GM12878 (cell line): ENCODE measurements around the gene TOPBP1. TPM values are rescaled to one million over a fixed set of nuclear protein-coding genes. Genes with fewer than 3 reads are reported as not detected.

Experiments
- ATAC-seq: fragments of 200-7000 bp; cut with Tn5 transposase; 3 replicates; pipeline ENCODE4 v1.9.1; 2020; ENCODE audit warnings: mild to moderate bottlenecking, moderate library complexity
- BruUV-seq: library from RNA; stranded (reverse); fragments of 400-500 nt; replicated peaks from 2 replicates; lab custom pipeline; 2021; lab: Mats Ljungman, UMichigan
- CTCF ChIA-PET: fragments of 300-600 bp; sonication (Branson Sonifier 250); formaldehyde crosslinking; extraction: SDS; loops from one replicate; lab custom pipeline; 2021; ENCODE audit warnings: inconsistent platforms; lab: Yijun Ruan, JAX
- POLR2A ChIA-PET: fragments of 350-600 bp; formaldehyde crosslinking; extraction: SDS; loops from one replicate; lab custom pipeline; 2021; ENCODE audit warnings: inconsistent platforms; lab: Charles Lee
- RAD21 ChIA-PET: fragments of 300-600 bp; sonication (Branson Sonifier 250); formaldehyde crosslinking; loops from one replicate; lab custom pipeline; 2023; ENCODE audit warnings: antibody characterized with exemption; ENCODE audit not compliant: unreplicated experiment; lab: Charles Lee
- SMC1A ChIA-PET: fragments of 300-600 bp; sonication (Branson Sonifier 250); formaldehyde crosslinking; loops from one replicate; lab custom pipeline; 2023; ENCODE audit not compliant: unreplicated experiment, uncharacterized antibody; lab: Charles Lee
- DNase-seq: peaks from one replicate; pipeline ENCODE4 v3.0.0-alpha.2; 2011; ENCODE audit warnings: low read depth, low spot score
- FAIRE-seq: peaks from 3 replicates; lab custom pipeline; 2011; peaks lifted over from hg19 to GRCh38; lab: Jason Lieb, UNC
- H2AFZ ChIP-seq: 2 replicates; pipeline ENCODE4 v1.6.0; 2011; ENCODE audit warnings: low read depth, low read length, control low read depth; ENCODE audit not compliant: control insufficient read depth
- H3K27ac ChIP-seq: 2 replicates; pipeline ENCODE4 v1.5.1; 2011; ENCODE audit warnings: control low read depth; ENCODE audit not compliant: control insufficient read depth, insufficient read depth
- H3K27me3 ChIP-seq, 2 experiments: replicated peaks in 1 of 2; 2 replicates each; pipeline versions ENCODE4 v1.6.0 to v1.6.1; 2011; ENCODE audit warnings: low read length in 1 of 2; ENCODE audit not compliant: control insufficient read depth in 2 of 2, insufficient read depth in 2 of 2
- H3K36me3 ChIP-seq, 2 experiments: 2 replicates each; pipeline ENCODE4 v1.5.1; 2011; ENCODE audit warnings: low read length in 1 of 2; ENCODE audit not compliant: control insufficient read depth in 2 of 2, insufficient read depth in 2 of 2
- H3K4me1 ChIP-seq: 2 replicates; pipeline ENCODE4 v1.6.1; 2011; ENCODE audit warnings: mild to moderate bottlenecking, low read length, moderate library complexity, mixed read lengths; ENCODE audit not compliant: control insufficient read depth, insufficient read depth
- H3K4me2 ChIP-seq: 2 replicates; pipeline ENCODE4 v1.6.0; 2011; ENCODE audit warnings: control low read depth; ENCODE audit not compliant: control insufficient read depth, insufficient read depth
- H3K4me3 ChIP-seq: fragments of 200-600 bp; sonication (generic); 2 replicates; pipeline ENCODE4 v1.5.1; 2016
- H3K79me2 ChIP-seq: 2 replicates; pipeline ENCODE4 v1.6.0; 2011; ENCODE audit warnings: low read length; ENCODE audit not compliant: control insufficient read depth, insufficient read depth
- H3K9ac ChIP-seq: 2 replicates; pipeline ENCODE4 v1.8.0; 2011; ENCODE audit warnings: low read length, control low read depth, mixed read lengths; ENCODE audit not compliant: control insufficient read depth, insufficient read depth
- H3K9me3 ChIP-seq: replicated peaks from 3 replicates; pipeline ENCODE4 v1.5.1; 2011; ENCODE audit warnings: mild to moderate bottlenecking, low read length; ENCODE audit not compliant: control insufficient read depth, insufficient read depth
- H4K20me1 ChIP-seq: 2 replicates; pipeline ENCODE4 v1.6.0; 2011; ENCODE audit not compliant: control insufficient read depth, insufficient read depth
- BACH1 ChIP-seq: fragments of 450-650 bp; IDR thresholded peaks from 2 replicates; pipeline ENCODE4 v1.6.1; 2017; ENCODE audit warnings: mild to moderate bottlenecking, borderline replicate concordance
- CBX5 ChIP-seq: sonication (generic); IDR thresholded peaks from 2 replicates; pipeline ENCODE4 v1.6.1; 2016; ENCODE audit warnings: low read depth, moderate library complexity, mild to moderate bottlenecking, inconsistent platforms
- CREB1 ChIP-seq: IDR thresholded peaks from 2 replicates; pipeline ENCODE4 v1.6.1; 2012; ENCODE audit warnings: low read depth, mild to moderate bottlenecking, inconsistent platforms
- IRF3 ChIP-seq: fragments of 450-650 bp; IDR thresholded peaks from 2 replicates; pipeline ENCODE4 v1.6.1; 2014; ENCODE audit warnings: mild to moderate bottlenecking
- MYB ChIP-seq: fragments of 150-350 bp; IDR thresholded peaks from 2 replicates; pipeline ENCODE4 v1.6.1; 2014; ENCODE audit warnings: mild to moderate bottlenecking, low read depth, low read length, borderline replicate concordance
- PKNOX1 ChIP-seq: fragments of 450-650 bp; IDR thresholded peaks from 2 replicates; pipeline ENCODE4 v1.6.1; 2016; ENCODE audit warnings: mild to moderate bottlenecking
- POU2F2 ChIP-seq: IDR thresholded peaks from 3 replicates; pipeline ENCODE4 v1.6.1; 2011; ENCODE audit warnings: low read depth, mild to moderate bottlenecking, low read length, borderline replicate concordance
- RAD21 ChIP-seq: IDR thresholded peaks from 2 replicates; pipeline ENCODE4 v1.6.1; 2011; ENCODE audit warnings: mild to moderate bottlenecking, low read depth, low read length, moderate library complexity; ENCODE audit not compliant: insufficient read depth
- RAD51 ChIP-seq: fragments of 450-650 bp; IDR thresholded peaks from 2 replicates; pipeline ENCODE4 v1.6.1; 2016; ENCODE audit warnings: moderate library complexity, mild to moderate bottlenecking, inconsistent platforms
- TCF7 ChIP-seq: IDR thresholded peaks from 2 replicates; pipeline ENCODE4 v1.6.1; 2014; ENCODE audit warnings: antibody characterized with exemption, borderline replicate concordance
- YBX1 ChIP-seq: fragments of 450-650 bp; IDR thresholded peaks from 2 replicates; pipeline ENCODE4 v1.6.1; 2016; ENCODE audit warnings: antibody characterized with exemption
- YY1 ChIP-seq: IDR thresholded peaks from 2 replicates; pipeline ENCODE4 v1.6.1; 2011; ENCODE audit warnings: low read depth, mild to moderate bottlenecking, low read length
- ZNF274 ChIP-seq: IDR thresholded peaks from one replicate; pipeline ENCODE4 v1.8.0; 2011; ENCODE audit not compliant: insufficient read length, insufficient read depth
- WGBS: methylation state at CpG from one replicate; pipeline ENCODE4 v1.1.6; 2016; ENCODE audit warnings: low lambda C conversion rate; ENCODE audit not compliant: insufficient replicate concordance, insufficient coverage; ENCODE audit errors: missing lambda C conversion rate; 5-methylcytosine and 5-hydroxymethylcytosine counted together
- in situ Hi-C: fragments of 300-500 bp; cut with MboI; formaldehyde crosslinking; loops from 9 replicates; pipeline ENCODE4 v1.14.3; 2018; ENCODE audit warnings: mixed read lengths
- intact Hi-C: fragments of 100-400 bp; cut with micrococcal nuclease; formaldehyde crosslinking; loops from one replicate; pipeline ENCODE4 v1.14.2; 2022; ENCODE audit not compliant: unreplicated experiment
- polyA plus RNA-seq, 11 experiments: library from polyadenylated mRNA; depleted of rRNA in 4 of 11; unstranded in 6 of 11; stranded (reverse) in 5 of 11; fragments of >200 nt; fragmentation: Nextera tagmentation in 4 of 11; fragmentation: Illumina TruSeq in 1 of 11; extraction: Ambion mirVana in 4 of 11; extraction: Trizol in 1 of 11; gene quantifications; 1 replicate in 1 of 11; 2 replicates in 10 of 11; pipeline versions ENCODE4 v1.2.1 to v1.2.3, GENCODE V29; 2011 to 2016; ENCODE audit warnings: inconsistent platforms in 2 of 11, missing spikeins in 2 of 11, low read depth in 1 of 11
- total RNA-seq, 4 experiments: library from RNA; depleted of rRNA in 3 of 4; stranded (reverse); fragments of >200 nt in 3 of 4; fragmentation: Illumina TruSeq in 1 of 4; extraction: Trizol in 1 of 4; gene quantifications; 2 replicates each; pipeline versions ENCODE4 v1.2.1 to v1.2.3, GENCODE V29; 2013 to 2021
- TF ChIP-seq, protein P1 (sequence below): IDR thresholded peaks from 2 replicates; pipeline ENCODE4 v1.6.1; 2011; ENCODE audit warnings: low read depth, mild to moderate bottlenecking, low read length, moderate library complexity, borderline replicate concordance; ENCODE audit errors: extremely low read depth
- TF ChIP-seq, protein P2 (sequence below): IDR thresholded peaks from 2 replicates; pipeline ENCODE4 v1.6.1; 2011; ENCODE audit warnings: mild to moderate bottlenecking, low read depth, low read length, moderate library complexity; ENCODE audit not compliant: insufficient replicate concordance
- TF ChIP-seq, protein P3 (sequence below): IDR thresholded peaks from 2 replicates; pipeline ENCODE4 v1.6.1; 2011; ENCODE audit warnings: borderline replicate concordance, low read depth, mild to moderate bottlenecking, moderate library complexity, mixed read lengths, low read length; ENCODE audit not compliant: insufficient read depth; ENCODE audit errors: extremely low read length
- TF ChIP-seq, protein P4 (sequence below): fragments of 450-650 bp; IDR thresholded peaks from 2 replicates; pipeline ENCODE4 v1.6.1; 2017; ENCODE audit warnings: mild to moderate bottlenecking, low read depth, inconsistent platforms; ENCODE audit not compliant: poor library complexity, severe bottlenecking

TOPBP1 gene
- total and polyA plus RNA-seq, 10 of the 15 experiments (the other 5 are each of a cell fraction or from before 2014, with no cell fraction given) = 18.3 to 99.3 (median 61.5) TPM

GRCh38 chr3:133699903-133700302 lies 38.2 kb upstream of the TOPBP1 start:
- FAIRE-seq = no peak
- no peak overlapping the region for H3K4me2 ChIP-seq
- ChIA-PET RAD21 (no interaction called here), SMC1A (no interaction called here), CTCF (no interaction called here), POLR2A (no interaction called here)
- no peak overlapping the region for H2AFZ ChIP-seq
- no peak overlapping the region for H3K4me3 ChIP-seq
- H4K20me1 ChIP-seq = no peaks in the 10 kb centered on the region
- H3K9ac ChIP-seq = no peak overlapping the region
- H3K27ac ChIP-seq = no peak overlapping the region
- in situ Hi-C loops = no loop called here
- intact Hi-C loops = no loop called here
- TF ChIP-seq RAD21 (no peak), POU2F2 (no peak), TCF7 (no peak), IRF3 (no peak), PKNOX1 (no peak), MYB (no peak), BACH1 (no peak), YY1 (no peak), YBX1 (no peak), ZNF274 (no peak), CBX5 (no peak), RAD51 (no peak), CREB1 (no peak)
- TF ChIP-seq, protein P1, sequence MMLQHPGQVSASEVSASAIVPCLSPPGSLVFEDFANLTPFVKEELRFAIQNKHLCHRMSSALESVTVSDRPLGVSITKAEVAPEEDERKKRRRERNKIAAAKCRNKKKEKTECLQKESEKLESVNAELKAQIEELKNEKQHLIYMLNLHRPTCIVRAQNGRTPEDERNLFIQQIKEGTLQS = no peak
- TF ChIP-seq, protein P2, sequence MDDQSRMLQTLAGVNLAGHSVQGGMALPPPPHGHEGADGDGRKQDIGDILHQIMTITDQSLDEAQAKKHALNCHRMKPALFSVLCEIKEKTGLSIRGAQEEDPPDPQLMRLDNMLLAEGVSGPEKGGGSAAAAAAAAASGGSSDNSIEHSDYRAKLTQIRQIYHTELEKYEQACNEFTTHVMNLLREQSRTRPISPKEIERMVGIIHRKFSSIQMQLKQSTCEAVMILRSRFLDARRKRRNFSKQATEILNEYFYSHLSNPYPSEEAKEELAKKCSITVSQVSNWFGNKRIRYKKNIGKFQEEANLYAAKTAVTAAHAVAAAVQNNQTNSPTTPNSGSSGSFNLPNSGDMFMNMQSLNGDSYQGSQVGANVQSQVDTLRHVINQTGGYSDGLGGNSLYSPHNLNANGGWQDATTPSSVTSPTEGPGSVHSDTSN = no peak
- TF ChIP-seq, protein P3, sequence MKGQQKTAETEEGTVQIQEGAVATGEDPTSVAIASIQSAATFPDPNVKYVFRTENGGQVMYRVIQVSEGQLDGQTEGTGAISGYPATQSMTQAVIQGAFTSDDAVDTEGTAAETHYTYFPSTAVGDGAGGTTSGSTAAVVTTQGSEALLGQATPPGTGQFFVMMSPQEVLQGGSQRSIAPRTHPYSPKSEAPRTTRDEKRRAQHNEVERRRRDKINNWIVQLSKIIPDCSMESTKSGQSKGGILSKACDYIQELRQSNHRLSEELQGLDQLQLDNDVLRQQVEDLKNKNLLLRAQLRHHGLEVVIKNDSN = no peak
- TF ChIP-seq, protein P4, sequence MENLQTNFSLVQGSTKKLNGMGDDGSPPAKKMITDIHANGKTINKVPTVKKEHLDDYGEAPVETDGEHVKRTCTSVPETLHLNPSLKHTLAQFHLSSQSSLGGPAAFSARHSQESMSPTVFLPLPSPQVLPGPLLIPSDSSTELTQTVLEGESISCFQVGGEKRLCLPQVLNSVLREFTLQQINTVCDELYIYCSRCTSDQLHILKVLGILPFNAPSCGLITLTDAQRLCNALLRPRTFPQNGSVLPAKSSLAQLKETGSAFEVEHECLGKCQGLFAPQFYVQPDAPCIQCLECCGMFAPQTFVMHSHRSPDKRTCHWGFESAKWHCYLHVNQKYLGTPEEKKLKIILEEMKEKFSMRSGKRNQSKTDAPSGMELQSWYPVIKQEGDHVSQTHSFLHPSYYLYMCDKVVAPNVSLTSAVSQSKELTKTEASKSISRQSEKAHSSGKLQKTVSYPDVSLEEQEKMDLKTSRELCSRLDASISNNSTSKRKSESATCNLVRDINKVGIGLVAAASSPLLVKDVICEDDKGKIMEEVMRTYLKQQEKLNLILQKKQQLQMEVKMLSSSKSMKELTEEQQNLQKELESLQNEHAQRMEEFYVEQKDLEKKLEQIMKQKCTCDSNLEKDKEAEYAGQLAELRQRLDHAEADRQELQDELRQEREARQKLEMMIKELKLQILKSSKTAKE = no peak
- DNase-seq = no peak
- H3K79me2 ChIP-seq = no peaks in the 10 kb centered on the region
- no peaks in the 10 kb centered on the region for H3K9me3 ChIP-seq
- H3K36me3 ChIP-seq = no peaks in the 10 kb centered on the region
- no peaks in the 10 kb centered on the region; a peak in 1 of 4 replicates for H3K27me3 ChIP-seq
- no peak for ATAC-seq
- H3K4me1 ChIP-seq = no peaks in the 10 kb centered on the region
- no TSS peak for BruUV-seq
- 14% methylated on average over 3 of the region's 3 CpGs for WGBS
